ENCODE data around the gene FEM1C.

DNA sequence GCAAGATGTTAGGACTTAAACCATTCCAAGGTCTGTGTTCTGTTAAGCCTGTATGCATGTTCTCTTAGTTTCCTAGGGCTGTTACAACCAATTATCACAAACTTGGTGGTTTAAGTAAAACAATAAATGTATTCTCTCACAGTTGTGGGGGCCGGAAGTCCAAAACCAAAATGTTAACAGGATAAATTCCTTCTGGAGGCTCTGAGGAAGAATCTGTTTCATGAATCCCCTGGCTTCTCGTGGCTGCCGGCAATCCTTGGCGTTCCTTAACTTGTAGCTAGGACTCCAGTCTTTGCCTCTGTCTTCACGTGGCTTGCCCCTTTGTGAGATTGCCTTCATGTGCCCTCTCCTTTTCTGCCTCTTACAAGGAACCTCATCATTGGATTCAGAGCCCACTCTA is 30.4 kb downstream of the FEM1C start:
- TF ChIP-seq ZNF174 (CRISPR knock-in tag; IDR thresholded peaks at IDR 0.05) (no peak), POLR2A (conservative IDR thresholded peaks at IDR 0.05) (no peak), SIN3B (IDR thresholded peaks at IDR 0.05; ENCODE audit: low read depth) (no peak), RAD21 (CRISPR knock-in tag; conservative IDR thresholded peaks at IDR 0.05 in 1 of 2, IDR thresholded peaks at IDR 0.05 in 1 of 2) (no peak), GABPA (tag; conservative IDR thresholded peaks at IDR 0.05; ENCODE audit: low read depth) (no peak), CHD2 (IDR thresholded peaks at IDR 0.05; ENCODE audit: low read depth, low read length) (no peak)
- TF ChIP-seq, protein P1, sequence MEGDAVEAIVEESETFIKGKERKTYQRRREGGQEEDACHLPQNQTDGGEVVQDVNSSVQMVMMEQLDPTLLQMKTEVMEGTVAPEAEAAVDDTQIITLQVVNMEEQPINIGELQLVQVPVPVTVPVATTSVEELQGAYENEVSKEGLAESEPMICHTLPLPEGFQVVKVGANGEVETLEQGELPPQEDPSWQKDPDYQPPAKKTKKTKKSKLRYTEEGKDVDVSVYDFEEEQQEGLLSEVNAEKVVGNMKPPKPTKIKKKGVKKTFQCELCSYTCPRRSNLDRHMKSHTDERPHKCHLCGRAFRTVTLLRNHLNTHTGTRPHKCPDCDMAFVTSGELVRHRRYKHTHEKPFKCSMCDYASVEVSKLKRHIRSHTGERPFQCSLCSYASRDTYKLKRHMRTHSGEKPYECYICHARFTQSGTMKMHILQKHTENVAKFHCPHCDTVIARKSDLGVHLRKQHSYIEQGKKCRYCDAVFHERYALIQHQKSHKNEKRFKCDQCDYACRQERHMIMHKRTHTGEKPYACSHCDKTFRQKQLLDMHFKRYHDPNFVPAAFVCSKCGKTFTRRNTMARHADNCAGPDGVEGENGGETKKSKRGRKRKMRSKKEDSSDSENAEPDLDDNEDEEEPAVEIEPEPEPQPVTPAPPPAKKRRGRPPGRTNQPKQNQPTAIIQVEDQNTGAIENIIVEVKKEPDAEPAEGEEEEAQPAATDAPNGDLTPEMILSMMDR (IDR thresholded peaks at IDR 0.05 in 2 of 3, conservative IDR thresholded peaks at IDR 0.05 in 1 of 3; ENCODE audit: insufficient read depth in 2 of 3, low read depth in 1 of 3, low read length in 3 of 3): no peak
- TF ChIP-seq, protein P2, sequence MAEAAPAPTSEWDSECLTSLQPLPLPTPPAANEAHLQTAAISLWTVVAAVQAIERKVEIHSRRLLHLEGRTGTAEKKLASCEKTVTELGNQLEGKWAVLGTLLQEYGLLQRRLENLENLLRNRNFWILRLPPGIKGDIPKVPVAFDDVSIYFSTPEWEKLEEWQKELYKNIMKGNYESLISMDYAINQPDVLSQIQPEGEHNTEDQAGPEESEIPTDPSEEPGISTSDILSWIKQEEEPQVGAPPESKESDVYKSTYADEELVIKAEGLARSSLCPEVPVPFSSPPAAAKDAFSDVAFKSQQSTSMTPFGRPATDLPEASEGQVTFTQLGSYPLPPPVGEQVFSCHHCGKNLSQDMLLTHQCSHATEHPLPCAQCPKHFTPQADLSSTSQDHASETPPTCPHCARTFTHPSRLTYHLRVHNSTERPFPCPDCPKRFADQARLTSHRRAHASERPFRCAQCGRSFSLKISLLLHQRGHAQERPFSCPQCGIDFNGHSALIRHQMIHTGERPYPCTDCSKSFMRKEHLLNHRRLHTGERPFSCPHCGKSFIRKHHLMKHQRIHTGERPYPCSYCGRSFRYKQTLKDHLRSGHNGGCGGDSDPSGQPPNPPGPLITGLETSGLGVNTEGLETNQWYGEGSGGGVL (CRISPR knock-in tag; IDR thresholded peaks at IDR 0.05): no peak
